Measurements from ENCODE around the gene ZBTB45.

DNA sequence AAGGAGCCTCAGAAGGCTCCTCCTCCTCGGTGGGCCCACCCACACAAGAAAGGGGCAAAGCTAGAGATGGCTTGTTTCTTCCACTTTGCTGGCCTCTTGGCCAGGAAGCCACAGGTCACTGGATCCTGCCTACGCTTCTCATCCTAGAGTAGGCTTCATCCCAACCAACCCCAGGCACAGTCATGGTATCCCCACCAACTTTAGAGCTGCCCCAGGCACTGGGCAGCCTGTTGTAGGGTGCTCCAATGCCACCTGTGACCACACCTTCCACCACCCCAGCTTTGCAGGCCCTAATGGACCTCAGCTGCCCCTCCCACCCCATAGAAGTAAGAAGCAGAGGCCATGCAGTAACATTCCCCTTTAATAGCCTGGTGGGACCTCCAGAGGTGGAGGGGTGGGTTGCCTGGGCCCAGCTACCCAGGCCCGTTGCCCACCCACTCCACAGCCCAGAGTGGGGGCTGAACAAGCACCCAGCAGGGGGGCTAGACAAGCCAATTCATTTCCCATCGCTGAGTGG lies 35.8 kb upstream of the ZBTB45 start:
- TF ChIP-seq, protein P1, sequence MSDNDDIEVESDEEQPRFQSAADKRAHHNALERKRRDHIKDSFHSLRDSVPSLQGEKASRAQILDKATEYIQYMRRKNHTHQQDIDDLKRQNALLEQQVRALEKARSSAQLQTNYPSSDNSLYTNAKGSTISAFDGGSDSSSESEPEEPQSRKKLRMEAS (IDR thresholded peaks at IDR 0.05; ENCODE audit: low read depth, low read length) = no peak
- TF ChIP-seq POLR2A (IDR thresholded peaks at IDR 0.05; ENCODE audit: low read depth, low read length) (no peak), TBL1XR1 (IDR thresholded peaks at IDR 0.05; ENCODE audit: low read depth, low read length) (no peak), JUNB (IDR thresholded peaks at IDR 0.05) (no peak), NRF1 (conservative IDR thresholded peaks at IDR 0.05; ENCODE audit: low read depth, low read length) (no peak), TAF1 (IDR thresholded peaks at IDR 0.05; ENCODE audit: borderline replicate concordance, low read depth, low read length) (no peak), RFX5 (IDR thresholded peaks at IDR 0.05; ENCODE audit: low read depth, low read length) (no peak), EP300 (IDR thresholded peaks at IDR 0.05; ENCODE audit: borderline replicate concordance in 1 of 2, control insufficient read depth in 1 of 2, low read depth in 2 of 2, low read length in 2 of 2) (no peak), RAD51 (IDR thresholded peaks at IDR 0.05) (no peak), POLR2AphosphoS5 (IDR thresholded peaks at IDR 0.05; ENCODE audit: low read length) (no peak), SIX5 (IDR thresholded peaks at IDR 0.05; ENCODE audit: low read depth, low read length, severe bottlenecking) (no peak)
- TF ChIP-seq, protein P2, sequence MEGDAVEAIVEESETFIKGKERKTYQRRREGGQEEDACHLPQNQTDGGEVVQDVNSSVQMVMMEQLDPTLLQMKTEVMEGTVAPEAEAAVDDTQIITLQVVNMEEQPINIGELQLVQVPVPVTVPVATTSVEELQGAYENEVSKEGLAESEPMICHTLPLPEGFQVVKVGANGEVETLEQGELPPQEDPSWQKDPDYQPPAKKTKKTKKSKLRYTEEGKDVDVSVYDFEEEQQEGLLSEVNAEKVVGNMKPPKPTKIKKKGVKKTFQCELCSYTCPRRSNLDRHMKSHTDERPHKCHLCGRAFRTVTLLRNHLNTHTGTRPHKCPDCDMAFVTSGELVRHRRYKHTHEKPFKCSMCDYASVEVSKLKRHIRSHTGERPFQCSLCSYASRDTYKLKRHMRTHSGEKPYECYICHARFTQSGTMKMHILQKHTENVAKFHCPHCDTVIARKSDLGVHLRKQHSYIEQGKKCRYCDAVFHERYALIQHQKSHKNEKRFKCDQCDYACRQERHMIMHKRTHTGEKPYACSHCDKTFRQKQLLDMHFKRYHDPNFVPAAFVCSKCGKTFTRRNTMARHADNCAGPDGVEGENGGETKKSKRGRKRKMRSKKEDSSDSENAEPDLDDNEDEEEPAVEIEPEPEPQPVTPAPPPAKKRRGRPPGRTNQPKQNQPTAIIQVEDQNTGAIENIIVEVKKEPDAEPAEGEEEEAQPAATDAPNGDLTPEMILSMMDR (IDR thresholded peaks at IDR 0.05 in 2 of 3, conservative IDR thresholded peaks at IDR 0.05 in 1 of 3; ENCODE audit: control insufficient read depth in 2 of 3, extremely low read depth in 1 of 3, insufficient read depth in 1 of 3, low read depth in 3 of 3, low read length in 3 of 3) = no peak
- TF ChIP-seq, protein P3, sequence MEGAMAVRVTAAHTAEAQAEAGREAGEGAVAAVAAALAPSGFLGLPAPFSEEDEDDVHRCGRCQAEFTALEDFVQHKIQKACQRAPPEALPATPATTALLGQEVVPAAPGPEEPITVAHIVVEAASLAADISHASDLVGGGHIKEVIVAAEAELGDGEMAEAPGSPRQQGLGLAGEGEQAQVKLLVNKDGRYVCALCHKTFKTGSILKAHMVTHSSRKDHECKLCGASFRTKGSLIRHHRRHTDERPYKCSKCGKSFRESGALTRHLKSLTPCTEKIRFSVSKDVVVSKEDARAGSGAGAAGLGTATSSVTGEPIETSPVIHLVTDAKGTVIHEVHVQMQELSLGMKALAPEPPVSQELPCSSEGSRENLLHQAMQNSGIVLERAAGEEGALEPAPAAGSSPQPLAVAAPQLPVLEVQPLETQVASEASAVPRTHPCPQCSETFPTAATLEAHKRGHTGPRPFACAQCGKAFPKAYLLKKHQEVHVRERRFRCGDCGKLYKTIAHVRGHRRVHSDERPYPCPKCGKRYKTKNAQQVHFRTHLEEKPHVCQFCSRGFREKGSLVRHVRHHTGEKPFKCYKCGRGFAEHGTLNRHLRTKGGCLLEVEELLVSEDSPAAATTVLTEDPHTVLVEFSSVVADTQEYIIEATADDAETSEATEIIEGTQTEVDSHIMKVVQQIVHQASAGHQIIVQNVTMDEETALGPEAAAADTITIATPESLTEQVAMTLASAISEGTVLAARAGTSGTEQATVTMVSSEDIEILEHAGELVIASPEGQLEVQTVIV (IDR thresholded peaks at IDR 0.05; ENCODE audit: borderline replicate concordance, partially characterized antibody) = no peak
- TF ChIP-seq, protein P4, sequence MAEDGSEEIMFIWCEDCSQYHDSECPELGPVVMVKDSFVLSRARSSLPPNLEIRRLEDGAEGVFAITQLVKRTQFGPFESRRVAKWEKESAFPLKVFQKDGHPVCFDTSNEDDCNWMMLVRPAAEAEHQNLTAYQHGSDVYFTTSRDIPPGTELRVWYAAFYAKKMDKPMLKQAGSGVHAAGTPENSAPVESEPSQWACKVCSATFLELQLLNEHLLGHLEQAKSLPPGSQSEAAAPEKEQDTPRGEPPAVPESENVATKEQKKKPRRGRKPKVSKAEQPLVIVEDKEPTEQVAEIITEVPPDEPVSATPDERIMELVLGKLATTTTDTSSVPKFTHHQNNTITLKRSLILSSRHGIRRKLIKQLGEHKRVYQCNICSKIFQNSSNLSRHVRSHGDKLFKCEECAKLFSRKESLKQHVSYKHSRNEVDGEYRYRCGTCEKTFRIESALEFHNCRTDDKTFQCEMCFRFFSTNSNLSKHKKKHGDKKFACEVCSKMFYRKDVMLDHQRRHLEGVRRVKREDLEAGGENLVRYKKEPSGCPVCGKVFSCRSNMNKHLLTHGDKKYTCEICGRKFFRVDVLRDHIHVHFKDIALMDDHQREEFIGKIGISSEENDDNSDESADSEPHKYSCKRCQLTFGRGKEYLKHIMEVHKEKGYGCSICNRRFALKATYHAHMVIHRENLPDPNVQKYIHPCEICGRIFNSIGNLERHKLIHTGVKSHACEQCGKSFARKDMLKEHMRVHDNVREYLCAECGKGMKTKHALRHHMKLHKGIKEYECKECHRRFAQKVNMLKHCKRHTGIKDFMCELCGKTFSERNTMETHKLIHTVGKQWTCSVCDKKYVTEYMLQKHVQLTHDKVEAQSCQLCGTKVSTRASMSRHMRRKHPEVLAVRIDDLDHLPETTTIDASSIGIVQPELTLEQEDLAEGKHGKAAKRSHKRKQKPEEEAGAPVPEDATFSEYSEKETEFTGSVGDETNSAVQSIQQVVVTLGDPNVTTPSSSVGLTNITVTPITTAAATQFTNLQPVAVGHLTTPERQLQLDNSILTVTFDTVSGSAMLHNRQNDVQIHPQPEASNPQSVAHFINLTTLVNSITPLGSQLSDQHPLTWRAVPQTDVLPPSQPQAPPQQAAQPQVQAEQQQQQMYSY (CRISPR knock-in tag; IDR thresholded peaks at IDR 0.05) = no peak

Data from GM12878 (cell line).